IPS DF 4.7 (cell line): ENCODE measurements around the gene ABCB9.
"Not testable (repeated sequence)": the region's sequence is repeated elsewhere in the genome, so short reads cannot be mapped to it uniquely, and the experiment has no call there.

Experiments
- DNase-seq: peaks from one replicate; pipeline ENCODE4 v3.0.0-alpha.2; 2013; ENCODE audit warnings: low spot score; ENCODE audit errors: extremely low read depth

Gene ABCB9

DNA sequence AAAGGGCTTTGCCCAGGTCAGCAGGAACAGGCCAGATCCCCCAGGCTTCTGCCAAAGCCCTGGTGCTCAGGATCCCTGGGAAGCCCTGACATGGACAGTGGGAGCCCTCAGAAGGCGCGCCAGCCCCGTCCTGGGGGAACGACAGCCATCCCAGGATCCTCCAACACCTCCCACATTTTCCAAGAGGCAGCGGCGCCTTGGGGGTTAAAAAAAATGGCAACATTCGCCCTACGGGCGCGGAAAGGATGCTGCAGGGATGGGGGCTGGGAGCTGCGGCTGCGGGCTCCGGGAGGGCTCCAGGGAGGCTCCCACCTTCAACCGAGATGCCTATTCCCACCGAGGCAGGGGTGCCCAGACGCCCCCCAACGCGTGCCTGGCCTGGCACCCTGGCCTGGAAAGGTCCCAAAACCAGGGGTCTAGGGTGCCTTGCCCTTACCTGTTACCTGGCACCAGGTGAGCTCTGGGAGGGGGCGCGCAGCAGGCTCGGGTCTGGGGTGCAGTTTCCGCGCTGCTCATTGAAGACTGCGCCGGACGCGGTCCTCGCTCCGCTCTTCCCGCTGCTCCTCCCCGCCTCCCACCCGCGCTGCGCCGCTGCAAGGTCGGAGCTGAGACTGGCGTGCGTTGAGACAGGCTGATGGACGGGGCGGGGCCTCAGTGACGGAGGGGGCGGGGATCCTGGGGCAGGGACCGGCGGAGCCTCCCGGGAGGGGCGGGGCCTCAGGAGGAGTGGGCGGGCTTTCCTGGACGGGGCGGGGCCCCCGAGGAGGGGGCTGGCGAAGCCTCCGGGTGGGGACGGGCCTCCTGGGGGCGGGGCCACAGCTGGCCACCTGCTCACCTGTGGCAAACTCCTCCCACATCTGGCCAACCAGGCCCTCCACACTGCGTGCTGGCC lies at the start of gene ABCB9:
Gene ABCB9, minus strand, starts transcription at position 613 of the 892 bp plus-strand sequence. CDS start 6,228 bp downstream, outside the sequence.
- DNase-seq: peak; percentile 53

DNA sequence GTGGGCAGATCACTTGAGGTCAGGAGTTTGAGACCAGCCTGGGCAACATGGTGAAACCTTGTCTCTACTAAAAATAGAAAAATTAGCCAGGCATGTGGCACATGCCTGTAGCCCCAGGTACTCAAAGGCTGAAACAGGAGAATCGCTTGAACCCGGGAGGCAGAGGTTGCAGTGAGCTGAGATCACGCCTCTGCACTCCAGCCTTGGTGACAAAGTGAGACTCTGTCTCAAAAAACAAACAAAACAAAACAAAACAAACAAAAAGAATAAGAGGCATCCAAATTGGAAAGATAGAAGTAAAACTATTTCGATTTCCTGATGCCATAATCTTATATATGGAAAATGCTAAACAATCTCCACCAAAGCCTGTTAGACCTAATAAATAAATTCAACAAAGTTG lies 48.2 kb upstream of the ABCB9 start:
- not testable (repeated sequence) for DNase-seq

DNA sequence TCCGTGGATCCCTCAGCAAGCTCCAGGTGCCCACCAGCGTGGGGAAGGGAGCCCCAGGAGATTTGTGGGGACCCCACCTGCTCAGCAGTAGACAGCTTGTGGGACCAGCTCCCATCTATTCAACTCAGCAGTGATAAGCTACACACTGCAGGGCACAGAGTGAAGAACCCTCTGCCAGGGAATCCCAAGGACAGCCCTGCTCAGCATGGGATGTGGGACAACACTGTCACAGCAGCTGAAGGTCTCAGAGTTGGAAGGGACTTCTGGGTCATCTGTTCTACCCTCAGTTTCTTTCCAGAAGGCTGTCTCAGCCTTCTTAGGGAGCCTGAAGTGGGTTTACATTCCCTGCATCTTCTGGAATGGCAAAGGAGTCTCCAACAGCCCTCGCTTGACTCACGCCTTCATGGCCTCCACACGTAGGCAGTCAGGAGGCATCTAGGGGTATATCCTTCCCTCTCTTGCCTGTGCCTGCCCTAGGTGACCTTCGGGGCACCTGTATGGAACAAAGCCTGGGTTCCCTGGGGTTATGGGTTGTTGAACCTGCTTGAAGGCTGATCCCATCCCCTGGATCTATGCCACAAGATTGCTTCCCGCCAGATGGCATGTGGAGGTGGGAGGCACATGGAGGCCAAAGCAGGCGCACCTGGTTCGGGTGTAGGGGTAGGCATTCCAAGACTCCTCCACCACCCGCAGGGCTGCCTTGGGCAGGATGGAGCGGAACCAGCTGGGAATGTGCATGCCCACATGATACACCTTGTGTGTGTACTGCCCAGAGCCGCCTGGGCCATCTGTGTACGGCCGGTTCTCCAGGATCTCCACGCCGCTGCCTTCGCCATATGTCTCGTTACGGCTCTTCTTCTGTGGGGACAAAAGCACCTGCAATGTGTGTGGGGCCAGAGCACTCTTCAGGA lies 47.2 kb upstream of the ABCB9 start:
- no peak for DNase-seq

DNA sequence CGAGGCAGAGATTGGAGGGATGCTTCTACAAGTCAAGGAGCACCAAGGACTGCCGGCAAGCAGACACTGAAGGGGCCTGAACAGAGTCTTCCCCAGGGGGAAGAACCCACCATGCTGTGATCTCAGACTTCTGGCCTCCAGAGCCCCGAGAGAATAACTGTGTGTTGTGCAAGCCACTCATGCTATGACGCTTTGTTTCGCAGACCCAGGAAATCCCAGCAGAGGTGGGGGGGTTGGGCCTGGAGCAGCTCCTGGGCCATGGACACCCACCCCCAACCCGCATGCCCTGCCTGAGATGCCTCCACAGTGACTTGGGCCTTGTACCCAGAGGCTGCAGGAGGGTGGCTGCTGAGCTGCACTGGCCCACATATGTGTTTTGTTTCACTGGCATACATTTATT lies 45.4 kb upstream of the ABCB9 start:
- DNase-seq: no peak

DNA sequence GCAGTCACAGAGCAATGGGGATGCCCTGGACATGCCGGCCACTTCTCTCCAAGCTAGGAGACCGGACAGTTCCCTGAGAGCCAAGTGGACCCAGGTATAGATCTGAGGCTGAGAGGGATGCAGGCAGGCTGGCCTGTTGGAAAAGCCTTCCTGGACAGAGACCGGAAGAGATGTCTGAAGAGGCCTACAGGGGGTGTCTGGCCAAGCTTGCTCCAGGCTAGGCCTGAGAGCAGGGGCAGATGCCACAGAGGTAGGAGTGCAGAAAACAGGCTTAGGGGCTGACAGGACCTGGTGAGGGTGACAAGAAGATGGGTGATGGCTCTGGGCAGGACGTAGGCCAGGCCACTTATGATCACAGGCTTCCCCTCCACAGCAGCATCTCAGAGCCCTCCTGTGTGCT lies 44.4 kb upstream of the ABCB9 start:
- no peak for DNase-seq

DNA sequence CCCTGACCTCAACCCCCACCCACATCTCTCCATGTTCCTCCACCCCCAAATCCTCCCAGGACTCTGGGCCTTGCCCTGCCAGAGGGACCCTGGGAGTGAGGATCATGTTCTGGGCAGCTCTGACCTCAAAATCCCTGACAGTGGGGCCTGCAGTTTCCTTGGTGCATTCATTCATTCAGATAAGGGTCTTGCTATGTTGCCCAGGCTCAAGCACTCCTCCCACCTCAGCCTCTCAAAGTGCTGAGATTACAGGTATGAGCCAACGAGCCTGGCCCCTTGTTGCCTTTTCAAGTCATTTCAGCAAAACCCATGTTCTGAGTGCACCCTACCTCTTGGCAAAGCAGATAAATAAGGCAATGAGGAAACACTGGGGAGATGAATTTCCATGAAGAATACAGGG lies 43.8 kb upstream of the ABCB9 start:
- DNase-seq: no peak

DNA sequence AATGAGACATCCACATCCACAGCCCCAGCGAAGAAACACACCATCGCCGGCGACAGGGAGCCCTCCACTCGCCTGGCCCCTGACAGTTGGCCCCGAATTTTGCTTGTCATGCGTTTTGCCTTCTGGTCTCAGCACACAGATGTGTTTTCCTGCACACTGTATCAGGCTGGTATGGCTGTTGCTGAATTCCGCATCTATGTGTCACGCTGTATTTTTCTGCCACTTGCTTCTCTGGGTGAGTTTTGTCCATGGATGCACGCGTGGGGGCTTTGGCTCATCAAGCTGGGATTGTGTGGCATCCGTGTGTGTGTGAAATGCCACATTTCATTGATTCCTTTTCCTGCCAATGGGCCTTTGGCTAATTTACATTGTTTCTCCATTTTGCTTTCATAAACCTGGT lies 40.7 kb upstream of the ABCB9 start:
- DNase-seq: no peak

DNA sequence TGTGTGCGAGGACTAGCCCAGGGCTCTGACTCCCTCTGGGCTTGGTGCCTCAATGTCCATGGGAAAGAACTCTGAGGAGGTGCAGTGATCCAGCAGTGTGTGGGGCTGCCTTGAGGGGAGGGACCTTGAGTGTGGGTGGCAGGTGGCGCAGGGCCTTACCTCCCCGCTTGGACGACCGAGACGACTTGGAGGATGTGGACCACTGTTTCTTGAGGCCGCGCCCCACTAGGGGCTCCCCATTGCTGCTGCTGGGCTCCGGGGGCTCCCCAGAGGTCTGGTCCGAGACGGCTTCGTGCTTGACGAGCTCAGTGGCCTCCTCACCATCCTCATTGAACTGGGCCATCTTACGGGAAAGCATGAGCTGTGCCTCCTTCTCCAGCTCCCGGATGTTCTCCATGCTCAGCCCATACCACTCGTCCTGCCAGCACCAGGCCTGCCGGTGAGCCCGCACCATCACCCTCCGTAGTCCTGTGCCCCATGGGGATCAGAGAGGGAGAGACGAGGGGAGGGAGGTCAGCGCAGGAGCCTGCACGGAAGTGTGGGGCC lies 38.9 kb upstream of the ABCB9 start:
- DNase-seq: no peak

DNA sequence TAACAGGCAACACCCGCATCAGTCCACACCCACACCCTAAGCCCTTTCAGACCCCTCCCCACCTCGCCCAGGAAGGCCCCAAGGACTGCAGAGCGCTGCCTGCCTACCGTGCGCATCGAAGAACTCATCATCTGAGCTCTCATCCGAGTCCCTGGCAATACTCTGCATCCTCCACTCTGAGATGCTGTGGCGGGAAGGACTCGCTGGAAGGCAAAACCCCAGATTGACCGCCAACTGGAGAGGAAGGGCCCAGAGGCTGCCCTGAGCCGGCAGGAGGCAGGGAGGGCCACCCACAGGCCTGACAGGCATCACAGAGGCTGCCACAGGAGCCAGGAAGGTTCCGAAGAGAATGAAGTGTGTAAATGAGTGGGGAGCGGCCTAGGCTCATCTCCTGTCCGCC lies 38.0 kb upstream of the ABCB9 start:
- no peak for DNase-seq

DNA sequence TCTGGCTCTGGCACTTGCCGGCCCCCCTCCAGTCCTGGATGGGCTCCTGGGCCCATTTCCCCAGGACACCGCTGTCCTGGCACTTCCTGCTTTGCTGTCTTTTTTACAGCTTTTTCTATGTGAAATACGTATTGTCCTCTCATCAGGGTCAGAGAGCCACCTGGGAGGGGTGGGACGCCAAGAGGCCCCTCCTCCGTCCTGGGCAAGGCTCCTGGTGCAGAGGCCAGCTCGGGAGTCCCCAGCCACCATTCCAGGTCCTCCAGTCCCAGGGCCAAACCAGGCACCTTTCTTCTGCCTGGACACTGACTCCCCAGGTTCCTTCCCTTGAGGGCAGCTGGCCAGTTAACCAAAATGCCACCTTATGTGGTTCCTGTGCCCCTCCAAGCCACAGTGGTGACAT lies 37.0 kb upstream of the ABCB9 start:
- no peak for DNase-seq

DNA sequence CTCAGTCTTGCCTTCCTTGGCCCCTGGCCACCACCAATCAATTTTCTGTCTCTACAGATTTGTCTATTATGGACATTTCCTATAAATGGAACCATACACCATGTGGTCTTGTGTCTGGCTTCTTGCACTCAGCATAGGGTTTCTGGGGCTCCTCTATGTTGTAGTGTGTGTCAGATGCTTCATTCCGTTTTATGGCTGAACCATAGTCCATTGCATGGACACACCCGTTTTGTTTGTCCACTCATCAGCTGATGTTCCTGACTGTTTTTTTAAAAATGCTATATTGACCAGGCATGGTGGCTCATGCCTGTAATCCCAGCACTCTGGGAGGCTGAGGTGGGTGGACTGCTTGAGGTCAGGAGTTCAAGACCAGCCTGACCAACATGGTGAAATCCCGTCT lies 35.2 kb upstream of the ABCB9 start:
- no peak for DNase-seq

DNA sequence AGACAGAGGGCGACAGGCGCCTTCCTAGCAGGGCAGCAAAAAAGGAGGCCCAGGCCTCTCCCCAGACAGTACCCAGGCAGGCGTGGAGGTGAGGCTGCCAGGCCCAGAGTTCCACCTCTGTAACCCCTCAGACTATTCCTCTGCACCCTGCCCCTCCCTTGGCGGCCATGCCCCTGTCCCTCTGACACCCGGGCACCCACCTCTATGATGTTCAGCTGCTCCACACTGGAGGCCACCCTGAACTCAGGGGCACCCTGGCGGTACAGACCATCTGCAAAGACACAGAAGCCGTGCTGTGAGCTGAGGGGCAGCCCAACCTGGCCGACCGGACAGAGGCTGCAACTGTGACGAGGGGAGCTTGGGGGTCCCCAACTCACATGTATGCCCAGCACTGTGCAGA lies 34.3 kb upstream of the ABCB9 start:
- DNase-seq: no peak

DNA sequence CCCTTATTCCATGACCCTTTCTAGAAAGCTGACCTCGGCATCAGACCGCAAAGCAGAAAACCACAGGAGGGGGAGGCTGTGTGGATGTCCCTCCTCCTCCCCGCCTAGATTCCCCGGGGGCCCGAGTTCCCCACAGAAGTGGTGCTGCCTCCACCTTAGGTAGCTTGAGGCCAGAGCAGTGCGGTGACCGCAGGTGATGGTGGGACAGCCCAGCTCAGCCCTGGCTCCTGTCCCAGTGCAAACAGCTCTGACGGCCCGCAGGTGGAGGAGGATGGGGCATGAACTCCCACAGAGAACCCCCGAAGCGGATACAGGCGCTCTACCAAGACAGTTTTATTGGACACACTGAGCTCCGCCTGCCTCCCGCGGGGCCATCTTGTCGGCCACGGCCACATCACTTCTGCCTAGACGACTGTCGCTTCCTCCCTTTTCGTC lies 33.7 kb upstream of the ABCB9 start:
- DNase-seq: no peak

DNA sequence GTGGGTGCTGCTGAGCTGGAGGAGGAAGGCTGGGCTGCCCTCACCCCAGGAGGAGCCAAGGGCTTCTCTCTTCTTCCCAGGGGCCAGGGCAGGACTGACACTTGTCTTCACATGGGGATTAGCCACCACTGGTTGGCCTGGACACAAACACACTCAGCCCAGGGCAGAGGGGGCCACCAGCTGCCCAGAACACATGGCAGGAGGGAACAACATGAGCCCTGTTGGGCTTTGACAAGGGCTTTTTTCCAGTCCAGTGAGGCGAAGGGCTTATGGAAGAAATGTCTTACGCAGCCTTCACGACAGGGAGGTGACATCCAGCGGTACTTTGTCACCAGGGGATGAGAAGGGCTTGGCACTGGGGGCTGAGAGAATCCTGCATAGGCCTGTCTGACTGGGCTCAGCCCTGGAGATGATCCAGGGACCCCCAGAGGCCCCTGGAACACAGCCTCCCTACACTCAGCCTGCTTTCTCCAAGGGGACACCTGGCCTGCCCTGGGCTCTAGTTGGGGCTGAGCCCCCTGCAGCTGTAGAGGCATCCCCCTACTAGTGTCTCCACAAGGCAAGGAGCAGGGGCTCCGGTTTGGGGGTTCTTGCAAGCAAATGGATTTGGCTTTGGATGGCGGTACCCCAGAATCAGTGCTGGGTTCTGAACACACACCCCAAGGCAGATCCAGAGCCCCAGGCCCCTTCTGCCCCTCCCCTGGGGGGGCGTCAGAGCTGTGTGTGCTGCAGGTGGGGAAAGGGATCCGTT lies 33.1 kb upstream of the ABCB9 start:
- no peak for DNase-seq

DNA sequence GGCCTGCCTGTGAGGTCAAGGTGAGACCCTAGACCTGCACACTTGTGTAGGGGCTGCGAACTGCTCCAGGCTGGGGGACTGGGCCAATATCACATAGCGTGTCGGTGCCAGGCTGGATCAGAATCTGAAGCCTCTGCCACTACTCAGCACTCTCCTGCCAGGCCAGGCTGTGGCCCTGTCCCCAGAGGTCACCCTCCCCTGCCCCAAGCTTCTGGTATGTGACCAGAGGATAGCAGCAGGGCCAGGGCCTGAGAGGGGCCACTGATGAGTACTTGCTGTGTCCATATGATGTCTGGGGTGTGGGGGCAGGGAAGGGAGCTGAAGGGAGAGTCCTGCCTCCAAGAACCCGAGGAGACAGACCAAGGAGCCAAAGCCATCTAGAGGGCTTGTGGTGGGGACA lies 32.1 kb upstream of the ABCB9 start:
- no peak for DNase-seq

DNA sequence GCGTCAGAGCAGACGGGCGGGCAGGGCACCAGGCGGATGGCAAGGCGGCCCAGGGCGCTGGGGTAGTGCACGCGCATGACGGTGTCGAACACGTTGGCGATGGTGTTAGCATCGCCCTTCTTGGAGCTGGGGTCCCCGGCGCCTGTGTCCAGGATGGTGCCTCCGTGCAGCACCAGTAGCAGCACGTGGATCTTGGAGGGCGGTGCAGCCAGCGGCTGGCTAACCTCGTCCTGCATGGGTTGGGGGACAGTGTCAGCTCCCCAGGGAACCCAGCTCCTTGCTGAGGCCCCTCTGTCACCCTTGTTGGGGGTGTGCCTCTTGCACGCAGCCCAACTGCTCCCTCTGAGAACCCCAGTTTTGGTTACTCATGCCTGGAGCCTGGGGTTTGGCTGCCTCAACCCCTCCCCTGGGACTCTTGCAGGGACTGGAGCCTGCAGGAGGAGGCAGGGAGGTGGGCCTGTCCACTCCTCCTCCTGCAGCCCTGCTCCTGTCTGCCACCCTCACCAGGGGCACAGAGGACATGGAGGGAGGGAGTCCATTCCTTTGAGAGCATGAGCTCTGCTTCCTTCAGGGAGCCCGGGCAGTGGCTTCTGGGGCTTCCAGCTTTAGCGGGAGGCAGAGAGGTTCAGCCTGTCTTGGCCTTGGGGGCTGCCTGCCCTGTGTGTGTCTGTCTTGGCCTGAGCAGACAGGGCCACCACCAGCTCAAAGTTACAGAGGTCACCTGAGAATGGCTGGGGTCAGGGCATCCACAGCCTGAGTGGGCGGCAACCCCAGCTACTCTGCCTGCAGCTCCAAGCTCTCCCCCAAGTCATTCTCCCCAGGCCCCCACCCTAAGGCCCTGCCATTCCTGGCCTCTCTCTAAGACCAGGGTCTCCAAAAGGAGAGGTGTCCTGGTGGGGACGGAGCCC lies 31.3 kb upstream of the ABCB9 start:
- no peak for DNase-seq

DNA sequence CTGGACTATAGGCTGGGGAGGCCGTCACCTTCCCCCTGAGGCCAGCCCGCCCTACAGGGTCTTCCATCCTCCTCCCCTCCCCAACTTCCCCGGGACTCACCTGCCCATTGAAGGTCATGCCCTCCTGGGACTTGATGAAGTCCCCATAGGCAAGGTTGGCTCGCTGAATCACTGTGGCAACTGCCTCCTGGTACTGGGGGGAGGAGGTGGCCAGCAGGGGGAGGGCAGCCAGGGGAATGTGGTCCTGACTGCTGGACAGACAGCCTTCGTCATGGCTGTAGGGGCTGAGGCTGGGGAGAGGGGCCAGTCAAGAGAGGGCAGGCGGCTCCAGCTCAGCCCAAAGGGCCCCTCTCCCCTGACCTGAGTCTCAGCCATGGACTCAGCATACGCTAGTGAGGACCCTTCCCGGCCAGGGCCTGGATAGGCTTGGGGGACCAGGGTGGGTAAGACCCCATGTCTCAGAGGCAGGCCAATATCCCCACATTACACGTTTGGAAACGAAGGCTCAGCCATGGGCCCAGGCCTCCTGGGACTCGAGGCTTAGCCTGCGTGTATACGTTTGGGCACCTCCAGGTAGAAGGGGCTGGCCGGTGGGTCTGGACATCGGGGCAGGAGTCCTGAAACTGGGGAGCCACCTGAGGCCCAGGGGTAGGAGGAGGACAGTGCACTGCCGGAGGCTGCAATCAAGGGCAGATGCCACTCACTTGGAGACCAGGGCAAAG lies 30.5 kb upstream of the ABCB9 start:
- no peak for DNase-seq

DNA sequence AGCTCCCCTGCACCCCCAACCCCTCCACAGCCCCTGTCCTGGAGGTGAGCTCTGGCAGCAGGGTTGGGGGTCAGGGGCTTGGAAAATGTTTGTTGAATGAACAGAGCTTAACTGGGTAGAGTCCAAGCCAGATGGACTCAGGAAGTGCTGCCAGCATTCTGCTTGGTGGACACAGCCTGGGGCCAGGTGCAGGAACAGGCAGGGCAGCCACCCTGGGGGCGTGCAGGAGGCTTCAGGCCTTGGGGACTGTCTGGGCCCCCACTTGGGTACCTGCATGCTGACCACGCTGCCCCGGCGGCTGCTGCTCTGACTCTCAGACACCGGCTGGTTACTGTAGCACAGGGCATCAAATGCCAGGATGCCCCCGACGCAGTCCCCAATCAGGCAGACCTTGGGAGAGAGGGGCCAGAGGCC lies 29.9 kb upstream of the ABCB9 start:
- DNase-seq: no peak

DNA sequence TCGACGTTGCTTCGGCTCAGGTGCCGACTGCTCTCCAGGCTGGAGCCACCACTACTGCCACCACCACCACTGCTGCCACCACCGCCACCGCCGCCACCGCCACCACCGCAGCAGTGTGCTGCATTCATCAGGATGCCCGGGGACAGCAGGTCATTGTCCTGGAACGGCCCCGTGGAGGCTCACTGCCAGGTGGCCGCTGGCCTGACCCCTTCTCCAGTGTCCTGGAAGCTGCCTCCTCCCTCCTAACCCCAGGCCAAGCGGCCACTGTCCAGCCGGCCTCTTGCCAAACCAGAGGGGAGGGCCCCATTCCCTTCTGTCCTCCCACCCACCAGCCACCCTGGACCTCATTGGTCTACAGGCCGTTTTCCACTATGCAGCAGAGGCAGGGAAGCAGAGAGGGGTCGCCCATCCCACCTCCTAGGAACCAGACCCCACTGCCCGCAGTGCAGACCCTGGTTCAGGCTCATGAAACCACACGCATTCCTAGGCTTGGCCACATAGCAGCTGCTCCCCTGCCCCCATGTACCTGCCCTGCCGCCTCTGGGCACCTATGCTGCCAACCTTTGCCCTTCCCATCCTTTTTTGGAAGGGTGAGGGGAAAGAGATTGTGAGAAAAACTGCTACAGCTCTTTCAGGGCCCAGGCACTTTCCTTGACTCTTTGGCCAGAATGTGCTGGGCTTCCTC lies 29.4 kb upstream of the ABCB9 start:
- DNase-seq: no peak
